Ramos (cell line): ENCODE measurements around the gene HOXC12.

Experiments
- in situ Hi-C: fragments of 300-500 bp; cut with MboI; formaldehyde crosslinking; loops from one replicate; pipeline ENCODE4 v1.14.3; 2022; ENCODE audit warnings: low sequenced_read_pairs; ENCODE audit not compliant: unreplicated experiment

Gene HOXC12

DNA sequence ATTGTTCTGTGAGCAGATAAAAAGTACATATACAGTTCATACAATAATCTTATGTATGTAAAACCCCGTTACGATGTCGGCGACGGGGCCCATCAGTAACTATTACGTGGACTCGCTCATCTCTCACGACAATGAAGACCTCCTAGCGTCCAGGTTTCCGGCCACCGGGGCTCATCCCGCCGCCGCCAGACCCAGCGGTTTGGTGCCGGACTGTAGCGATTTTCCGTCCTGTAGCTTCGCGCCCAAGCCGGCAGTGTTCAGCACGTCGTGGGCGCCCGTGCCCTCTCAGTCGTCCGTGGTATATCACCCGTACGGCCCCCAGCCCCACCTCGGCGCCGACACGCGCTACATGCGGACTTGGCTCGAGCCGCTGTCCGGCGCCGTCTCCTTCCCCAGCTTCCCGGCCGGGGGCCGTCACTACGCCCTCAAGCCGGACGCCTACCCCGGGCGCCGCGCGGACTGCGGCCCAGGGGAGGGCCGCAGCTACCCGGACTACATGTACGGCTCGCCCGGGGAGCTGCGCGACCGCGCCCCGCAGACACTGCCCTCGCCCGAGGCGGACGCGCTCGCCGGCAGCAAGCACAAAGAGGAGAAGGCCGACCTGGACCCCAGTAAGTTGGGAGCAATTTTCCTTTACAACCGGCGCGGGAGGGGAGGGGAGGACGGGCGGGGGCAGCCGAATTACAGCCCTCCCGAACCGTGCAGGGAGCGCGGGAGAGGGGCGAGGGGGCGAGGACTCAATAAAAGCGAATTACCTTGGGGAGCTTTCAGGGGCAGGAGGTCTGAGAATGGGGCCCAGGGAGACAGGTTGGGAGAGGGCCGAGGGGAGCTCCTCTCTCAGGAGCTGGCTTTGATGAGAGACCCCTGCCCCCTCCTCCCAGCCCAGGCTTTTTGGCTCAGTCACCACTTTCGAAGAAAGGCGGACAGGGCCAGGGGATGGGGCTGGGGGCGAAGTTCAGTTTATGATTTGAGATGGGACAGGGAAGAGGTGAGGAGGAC is 45.7 kb downstream of the HOXC12 start, which contains the start of gene HOXC9:
Gene HOXC9 (plus strand): TSS at position 46 of the 999 bp plus-strand sequence. CDS start 28 bp downstream, at position 74.
- in situ Hi-C loops, result no loop called here

DNA sequence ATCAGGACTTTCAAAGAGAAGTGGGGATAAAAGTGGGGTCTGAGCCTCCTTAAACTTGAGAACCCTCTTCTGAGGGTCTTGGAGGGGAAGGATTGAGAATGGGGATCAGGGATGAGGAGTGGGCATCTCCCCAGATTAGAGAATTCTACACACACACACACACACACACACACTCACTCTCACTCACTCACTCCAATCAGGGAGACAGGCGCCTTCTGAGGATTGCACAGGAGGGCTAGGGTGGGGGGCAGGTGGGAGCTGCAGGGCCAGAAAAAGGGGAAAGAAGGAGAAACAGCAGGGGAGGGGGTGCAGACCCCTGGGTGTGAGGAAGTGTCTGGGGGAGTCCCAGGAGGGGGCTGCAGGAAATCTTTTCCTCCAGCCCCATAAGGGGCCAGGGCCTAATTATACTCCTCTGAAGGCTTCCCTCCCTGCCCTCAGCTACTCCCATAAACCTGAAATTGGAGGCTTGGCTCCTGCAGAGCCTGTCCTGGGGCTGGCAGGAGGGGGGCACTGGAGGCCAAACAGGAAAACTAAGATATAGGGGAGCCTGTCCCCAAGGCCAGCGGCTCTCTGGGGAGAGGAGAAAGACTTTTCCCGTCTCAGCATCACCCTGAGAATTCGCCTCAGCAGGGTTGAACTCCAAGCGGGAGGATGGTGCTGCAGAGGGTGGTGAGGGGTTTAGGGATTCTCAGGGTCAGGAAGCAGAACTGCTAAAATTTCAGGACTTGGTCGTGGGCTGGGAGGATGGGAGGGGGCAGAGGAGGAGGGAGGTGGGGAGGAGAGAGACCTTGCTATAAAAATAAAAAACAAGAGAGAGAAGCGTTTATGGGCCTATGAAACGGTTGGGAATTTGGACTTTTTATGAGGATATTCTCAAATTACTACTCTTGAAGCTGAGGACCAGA is 46.8 kb downstream of the HOXC12 start:
- in situ Hi-C loops, result no loop called here

DNA sequence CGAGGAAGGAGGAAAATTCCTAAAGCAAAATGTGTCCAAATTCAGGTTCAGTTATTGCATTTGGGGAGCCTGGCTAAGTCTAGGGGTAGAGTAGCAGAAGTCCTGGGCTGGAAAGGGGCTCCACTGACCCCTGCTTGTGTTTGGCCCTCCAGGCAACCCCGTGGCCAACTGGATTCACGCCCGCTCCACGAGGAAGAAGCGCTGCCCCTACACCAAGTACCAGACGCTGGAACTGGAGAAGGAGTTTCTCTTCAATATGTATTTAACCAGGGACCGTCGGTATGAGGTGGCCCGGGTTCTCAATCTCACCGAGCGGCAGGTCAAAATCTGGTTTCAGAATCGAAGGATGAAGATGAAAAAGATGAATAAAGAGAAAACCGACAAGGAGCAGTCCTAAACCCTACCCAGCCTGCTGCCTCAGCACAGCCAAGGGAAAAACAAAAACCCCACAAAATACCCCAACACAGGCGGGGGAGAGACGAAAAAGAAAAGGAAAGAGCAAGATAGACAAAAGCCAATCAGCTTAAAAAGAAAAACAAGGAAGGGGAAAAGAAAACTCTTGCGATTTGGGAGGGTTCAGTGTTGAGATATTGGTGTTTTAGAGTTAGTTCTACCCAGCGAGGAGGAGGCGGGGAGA is 47.7 kb downstream of the HOXC12 start:
- in situ Hi-C loops, result no loop called here

DNA sequence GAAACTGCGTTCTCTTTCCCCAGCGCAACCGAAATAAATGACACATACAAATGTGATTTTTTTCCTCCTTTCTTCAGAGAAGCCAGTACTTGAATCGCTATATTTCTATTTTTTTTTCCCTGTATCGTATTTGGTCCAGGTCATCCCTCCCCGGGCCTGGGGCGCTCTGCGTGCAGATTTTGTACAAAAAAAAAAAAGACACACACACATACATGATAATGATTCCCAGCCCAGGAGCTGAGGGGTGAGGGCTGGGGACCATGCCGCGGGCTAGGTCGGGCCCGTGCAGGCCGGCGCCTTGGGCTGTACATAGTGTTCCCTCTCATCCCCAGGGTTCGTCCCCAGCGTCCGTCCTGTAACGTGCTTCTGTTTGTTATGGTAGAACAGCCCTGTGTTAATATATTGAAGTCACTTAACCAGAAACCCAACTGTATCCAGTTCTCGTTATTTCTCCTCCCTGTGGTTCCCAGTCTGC is 48.2 kb downstream of the HOXC12 start:
- in situ Hi-C loops, result no loop called here

DNA sequence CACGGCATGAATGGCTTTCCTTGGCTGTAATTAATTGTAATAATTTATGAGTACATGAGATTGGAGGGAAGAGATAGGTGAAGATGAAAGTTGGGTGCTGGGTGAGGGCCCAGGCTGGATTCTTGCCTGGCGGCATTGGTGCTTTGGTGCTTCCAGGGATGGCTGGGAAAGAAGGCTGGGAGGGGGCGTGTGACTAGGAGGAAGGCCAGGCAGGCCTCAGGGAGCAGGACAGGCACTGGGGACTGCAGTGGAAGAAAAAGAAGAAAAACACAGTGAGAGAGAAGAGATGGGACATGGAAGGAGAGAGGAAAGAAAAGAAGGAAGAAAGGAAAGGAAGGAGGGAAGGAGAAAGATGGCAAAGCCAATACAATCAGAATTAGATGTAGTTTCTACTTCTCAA is 48.9 kb downstream of the HOXC12 start:
- in situ Hi-C loops, result no loop called here

DNA sequence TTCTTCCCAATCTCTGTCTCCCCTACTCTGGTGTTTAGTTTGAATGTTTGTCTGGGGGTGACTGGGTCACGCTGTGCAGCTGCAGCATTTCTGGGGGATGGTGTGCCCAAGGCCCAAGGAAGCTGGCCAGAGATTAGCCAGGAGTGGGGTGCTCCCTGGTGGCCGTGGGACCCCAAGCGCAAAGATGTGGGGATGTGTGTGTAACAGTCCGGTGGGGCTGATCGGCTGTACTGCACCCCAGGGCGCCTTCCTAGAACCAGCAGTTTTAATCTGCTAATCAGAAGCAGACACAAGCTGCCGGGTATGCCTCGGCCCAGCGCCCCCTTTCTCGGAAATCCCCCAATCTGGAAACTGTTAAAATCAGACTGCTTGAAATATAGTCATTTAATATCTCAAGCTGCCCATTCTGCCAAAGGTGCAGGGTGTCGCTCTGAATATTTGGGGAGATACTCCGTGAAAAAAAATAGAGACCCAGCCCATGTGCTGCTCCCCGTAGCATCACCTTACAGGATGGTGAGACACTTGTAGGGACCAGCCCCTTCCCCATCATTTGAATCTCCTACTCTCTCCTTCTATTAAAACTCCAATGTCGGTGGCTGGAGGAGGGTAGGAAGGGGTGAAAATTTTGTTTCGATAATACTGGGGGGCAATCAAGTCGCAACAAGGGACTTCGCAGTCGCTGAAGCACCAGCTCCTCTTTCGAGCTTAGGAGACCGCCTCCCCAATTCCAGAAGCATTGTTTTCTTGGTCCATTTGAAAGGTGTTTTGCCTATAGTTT is 49.5 kb downstream of the HOXC12 start:
- in situ Hi-C loops, result no loop called here

DNA sequence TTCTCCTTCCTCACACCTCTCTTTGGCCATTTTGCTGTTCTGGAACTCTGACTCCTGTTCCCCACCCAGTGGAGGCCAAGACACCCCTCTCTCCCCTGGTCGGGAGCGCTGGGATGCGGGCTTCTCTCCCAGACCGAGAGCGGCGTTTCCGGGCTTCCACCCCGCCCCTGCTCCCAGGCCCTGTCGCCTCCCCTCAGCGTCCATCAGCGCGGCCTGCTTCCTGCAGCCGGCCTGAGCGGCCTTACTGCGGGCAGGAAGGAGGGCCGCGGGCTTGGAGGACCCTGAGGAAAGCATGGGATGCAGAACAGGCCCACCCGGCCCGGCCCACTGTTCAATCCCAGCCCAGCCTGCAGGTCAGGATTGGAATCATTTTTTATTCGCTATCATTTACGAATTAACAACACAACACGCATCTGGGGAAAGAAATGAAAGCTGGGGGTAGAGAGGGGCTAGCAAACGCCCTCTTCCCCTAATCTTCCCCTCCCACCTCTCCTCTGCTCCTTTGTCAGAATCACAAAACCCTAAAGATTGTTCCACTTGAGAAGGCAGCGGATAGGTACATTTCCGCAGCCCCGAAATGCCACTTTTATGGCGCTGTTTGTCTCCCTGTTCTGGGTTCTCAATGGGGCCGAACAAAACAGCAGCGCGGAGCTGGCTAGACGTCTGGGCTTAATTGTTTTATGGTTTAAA is 50.3 kb downstream of the HOXC12 start:
- in situ Hi-C loops, result no loop called here

DNA sequence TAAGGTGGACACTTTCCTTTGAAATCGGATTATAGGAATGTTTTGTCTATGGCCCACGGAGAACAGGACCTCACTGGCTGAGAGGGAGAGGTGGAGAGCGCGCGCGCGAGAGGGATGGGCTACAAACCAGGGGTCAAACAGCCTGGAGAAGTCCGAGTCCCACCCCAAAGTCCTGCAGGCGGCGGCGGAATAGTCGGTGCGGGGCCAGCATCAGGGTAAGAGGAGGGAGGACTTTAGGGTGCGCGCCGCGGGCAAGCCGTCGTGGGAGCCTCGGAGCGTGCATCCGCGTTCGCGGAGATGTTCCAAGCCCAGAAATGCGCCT is 50.8 kb downstream of the HOXC12 start:
- in situ Hi-C loops, result no loop called here

DNA sequence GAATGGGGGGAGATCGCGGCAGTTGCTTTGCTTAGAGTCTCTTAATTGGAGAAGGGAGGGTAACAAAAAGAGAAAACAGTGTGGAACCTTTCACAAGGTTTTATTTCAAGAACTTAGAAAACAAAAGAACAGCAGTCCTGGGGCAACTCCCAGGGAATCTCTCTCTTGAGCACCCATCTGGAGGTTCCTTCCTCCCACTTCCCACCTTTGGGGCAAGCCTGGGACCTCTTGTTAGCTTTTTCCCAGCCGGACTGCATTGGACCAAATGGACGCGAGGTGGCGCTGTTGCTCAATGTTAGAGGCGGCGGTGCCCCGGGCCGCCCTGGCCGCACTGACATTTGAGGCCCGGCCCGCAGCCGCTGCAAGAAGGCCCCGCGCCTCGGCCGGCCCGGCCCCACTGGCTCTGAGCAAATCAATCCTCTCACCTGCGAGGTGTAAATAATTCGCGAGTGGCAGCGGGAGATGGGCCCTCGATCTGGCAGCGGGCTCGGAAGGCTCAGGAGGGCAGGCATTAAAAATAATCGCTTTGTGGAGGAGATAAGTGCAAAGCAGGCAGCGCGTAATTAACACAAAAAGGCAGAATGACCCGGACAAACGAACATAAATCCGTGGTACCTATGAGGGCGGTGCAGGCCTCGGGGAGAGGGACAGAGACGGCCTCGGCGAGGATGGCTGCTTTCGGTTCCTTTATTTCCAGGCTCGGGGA is 51.3 kb downstream of the HOXC12 start:
- in situ Hi-C loops, result no loop called here

DNA sequence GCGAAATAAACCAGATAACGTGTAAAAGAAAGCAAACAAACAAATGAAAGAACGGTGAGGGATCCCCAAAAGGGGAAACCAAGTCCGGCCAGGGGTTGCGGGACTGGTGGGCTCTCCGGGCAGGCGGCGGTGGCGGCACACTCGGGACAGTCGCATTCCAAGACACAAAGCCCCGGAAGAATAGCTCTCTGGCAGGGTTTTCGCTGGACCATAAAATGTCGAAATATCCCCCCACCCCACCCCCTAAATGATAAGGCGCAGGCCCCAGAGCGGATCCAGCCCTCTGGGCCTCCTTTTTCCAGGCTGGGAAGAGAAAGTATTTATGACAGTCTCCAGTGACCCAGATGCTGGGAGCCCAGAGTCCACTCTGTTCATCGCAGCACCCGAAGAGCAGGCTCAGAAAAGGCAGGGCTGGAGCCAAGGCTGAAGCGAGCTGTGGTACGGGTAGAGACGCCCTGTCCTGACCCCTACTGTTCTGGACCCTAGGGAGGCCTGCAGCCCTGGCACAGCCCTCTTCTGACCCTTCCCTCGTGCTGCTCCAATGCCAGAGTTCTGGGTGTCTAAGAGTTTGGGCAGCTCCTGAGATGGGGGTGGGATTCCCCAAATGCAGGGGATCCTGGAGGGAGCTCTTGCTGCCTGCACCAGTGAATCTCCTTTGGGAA is 52.0 kb downstream of the HOXC12 start:
- in situ Hi-C loops, result no loop called here

DNA sequence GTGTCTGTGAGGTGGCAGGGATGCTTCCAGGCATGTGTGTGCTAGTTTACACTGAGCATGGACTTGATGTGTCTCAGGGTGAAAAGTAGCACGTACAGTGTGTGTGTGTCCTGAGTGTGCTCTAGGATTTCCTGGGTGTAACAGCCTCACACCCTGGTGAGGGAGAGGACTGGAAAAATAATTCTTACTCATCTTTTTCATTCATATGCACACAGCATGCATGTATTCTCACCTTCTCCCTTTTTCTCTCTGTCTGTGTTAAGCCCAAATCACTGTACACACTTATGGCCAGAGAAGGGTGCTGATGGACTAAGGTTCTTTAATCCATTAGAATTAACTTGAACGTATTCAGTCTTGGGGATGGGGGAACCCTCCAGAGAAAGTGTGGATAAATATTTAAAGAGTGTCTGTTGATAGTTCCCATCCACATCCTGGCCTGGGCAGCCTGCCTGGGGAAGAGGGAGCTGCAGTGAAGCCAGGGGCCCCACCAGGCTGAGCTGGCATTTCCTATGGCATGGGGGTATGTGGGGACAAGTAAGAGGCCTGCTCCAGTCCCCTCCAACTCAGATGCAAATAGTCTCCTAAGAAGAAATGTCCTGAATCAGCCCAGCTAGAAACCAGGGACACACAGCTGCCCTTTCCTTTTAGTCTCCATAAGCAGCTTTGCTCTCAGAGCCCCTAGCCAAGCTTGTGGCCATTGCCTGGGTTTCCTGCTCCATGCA is 53.0 kb downstream of the HOXC12 start:
- in situ Hi-C loops, result no loop called here

DNA sequence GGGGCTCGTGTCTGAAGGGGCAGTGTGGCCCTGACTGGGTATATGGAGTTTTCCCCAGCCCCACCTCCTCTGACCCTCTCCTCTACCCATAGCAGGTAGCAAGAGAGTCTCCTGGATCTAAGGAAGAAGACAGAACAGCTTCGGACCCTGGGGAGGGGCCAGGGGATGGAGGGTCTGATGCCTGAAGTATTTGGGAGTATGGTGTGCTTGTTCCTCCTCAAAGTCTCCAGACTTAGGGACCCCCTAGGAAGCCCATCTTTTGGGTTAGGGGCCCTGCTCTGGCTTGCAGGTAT is 53.5 kb downstream of the HOXC12 start:
- in situ Hi-C loops, result no loop called here
